ENCODE data around the gene GALNT16.

- TF ChIP-seq, protein P1, sequence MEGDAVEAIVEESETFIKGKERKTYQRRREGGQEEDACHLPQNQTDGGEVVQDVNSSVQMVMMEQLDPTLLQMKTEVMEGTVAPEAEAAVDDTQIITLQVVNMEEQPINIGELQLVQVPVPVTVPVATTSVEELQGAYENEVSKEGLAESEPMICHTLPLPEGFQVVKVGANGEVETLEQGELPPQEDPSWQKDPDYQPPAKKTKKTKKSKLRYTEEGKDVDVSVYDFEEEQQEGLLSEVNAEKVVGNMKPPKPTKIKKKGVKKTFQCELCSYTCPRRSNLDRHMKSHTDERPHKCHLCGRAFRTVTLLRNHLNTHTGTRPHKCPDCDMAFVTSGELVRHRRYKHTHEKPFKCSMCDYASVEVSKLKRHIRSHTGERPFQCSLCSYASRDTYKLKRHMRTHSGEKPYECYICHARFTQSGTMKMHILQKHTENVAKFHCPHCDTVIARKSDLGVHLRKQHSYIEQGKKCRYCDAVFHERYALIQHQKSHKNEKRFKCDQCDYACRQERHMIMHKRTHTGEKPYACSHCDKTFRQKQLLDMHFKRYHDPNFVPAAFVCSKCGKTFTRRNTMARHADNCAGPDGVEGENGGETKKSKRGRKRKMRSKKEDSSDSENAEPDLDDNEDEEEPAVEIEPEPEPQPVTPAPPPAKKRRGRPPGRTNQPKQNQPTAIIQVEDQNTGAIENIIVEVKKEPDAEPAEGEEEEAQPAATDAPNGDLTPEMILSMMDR (IDR thresholded peaks at IDR 0.05), result no peak
- TF ChIP-seq POLR2A (IDR thresholded peaks at IDR 0.05), result no peak
Measured at GRCh38 chr14:69288956-69289705, 29.2 kb downstream of the GALNT16 start.

Measured in heart left ventricle (tissue), 13 donors.